ENCODE results near the gene EXOC3. TPM values are rescaled to one million over a fixed set of nuclear protein-coding genes. Genes with fewer than 3 reads are reported as not detected.

Gene EXOC3
- total RNA-seq, 1 experiment from 2014 or later = 52.4 TPM

- no peaks in the 10 kb centered on the region for H3K9me3 ChIP-seq (ENCODE audit: control insufficient read depth in 1 of 2, insufficient read depth in 1 of 2, low read depth in 1 of 2, low read length in 2 of 2)
- H3K4me2 ChIP-seq (ENCODE audit: low read length) = no peak overlapping the region
- TF ChIP-seq ATF3 (IDR thresholded peaks at IDR 0.05) (no peak), ELF1 (IDR thresholded peaks at IDR 0.05; ENCODE audit: borderline replicate concordance, low read depth) (no peak), FOSL1 (IDR thresholded peaks at IDR 0.05; ENCODE audit: low read depth) (no peak), SIN3A (IDR thresholded peaks at IDR 0.05; ENCODE audit: low read depth) (no peak), REST (IDR thresholded peaks at IDR 0.05; ENCODE audit: low read depth) (no peak), ZBTB33 (IDR thresholded peaks at IDR 0.05; ENCODE audit: extremely low read depth, insufficient replicate concordance, low read length) (no peak), SP1 (IDR thresholded peaks at IDR 0.05; ENCODE audit: low read depth) (no peak), ZNF274 (IDR thresholded peaks at IDR 0.05; ENCODE audit: low read depth, low read length) (no peak)
- H3K36me3 ChIP-seq (ENCODE audit: control insufficient read depth in 1 of 2, insufficient read depth in 2 of 2, low read length in 2 of 2) = no peaks in the 10 kb centered on the region
- no peak overlapping the region for H3K4me3 ChIP-seq (replicated peaks in 1 of 2; ENCODE audit: low read depth in 1 of 2, low read length in 2 of 2)
- H2AFZ ChIP-seq (ENCODE audit: low read depth, low read length, poor library complexity, severe bottlenecking) = no peak overlapping the region
- RAD21 ChIA-PET (ENCODE audit: low non-redundant PET in 1 of 2, low total read pairs in 2 of 2, uncharacterized antibody in 2 of 2, unreplicated experiment in 2 of 2) = interaction anchor here in 1 of 2 experiments (2.0 kb wide), 1 partner anchor 112 kb away, joined by 4 read pairs; no protein-coding TSS in a partner anchor
- H3K27ac ChIP-seq (ENCODE audit: low read depth, low read length) = no peak overlapping the region
- H3K27me3 ChIP-seq (ENCODE audit: insufficient read depth, low read length) = no peaks in the 10 kb centered on the region
- H3K9ac ChIP-seq (ENCODE audit: low read length) = no peak overlapping the region
- no peaks in the 10 kb centered on the region for H3K79me2 ChIP-seq (ENCODE audit: insufficient read depth, low read length)
- CTCF ChIA-PET = interaction anchor here (1.3 to 6.4 kb wide), 2 partner anchors 18 to 111 kb away, joined by 4 to 42 read pairs; no protein-coding TSS in a partner anchor
- DNase-seq (ENCODE audit: low read depth, low spot score) = no peak
- BruUV-seq (replicated peaks) = no TSS peak
- intact Hi-C loops (cut with micrococcal nuclease) = no loop called here
- no peak for ATAC-seq
- H3K4me1 ChIP-seq (ENCODE audit: control insufficient read depth in 1 of 2, insufficient read depth in 2 of 2, low read length in 2 of 2) = peaks cover 0 to 23% of the 10 kb centered on the region in 2 experiments; a peak in 3 of 4 replicates
- POLR2A ChIA-PET = no interaction called here
- H3K9me2 ChIP-seq (ENCODE audit: insufficient read depth) = no peaks in the 10 kb centered on the region
- no peaks in the 10 kb centered on the region for H4K20me1 ChIP-seq (ENCODE audit: insufficient read depth)
Observed at GRCh38 chr5:428754-429452, 14.1 kb upstream of the EXOC3 start.
